HepG2 (cell line): ENCODE measurements around the gene LSMEM2. TPM values are rescaled to one million over a fixed set of nuclear protein-coding genes. Genes with fewer than 3 reads are reported as not detected.

Experiments used
- CEBPZ ChIP-seq: IDR thresholded peaks from 2 replicates; pipeline ENCODE4 v1.6.1; 2012; ENCODE audit warnings: low read length, improper control_type of control experiment
- DMAP1 ChIP-seq: IDR thresholded peaks from 2 replicates; pipeline ENCODE4 v1.6.1; 2016
- FOXK1 ChIP-seq: sonication (generic); formaldehyde crosslinking; IDR thresholded peaks from 2 replicates; pipeline ENCODE4 v1.4.0; 2020; ENCODE audit warnings: low read depth, missing genetic modification reagents, borderline replicate concordance
- HMGXB3 ChIP-seq: sonication (generic); formaldehyde crosslinking; IDR thresholded peaks from 2 replicates; pipeline ENCODE4 v1.4.0; 2020; ENCODE audit warnings: missing genetic modification reagents, borderline replicate concordance
- KLF9 ChIP-seq: IDR thresholded peaks from 2 replicates; pipeline ENCODE4 v1.6.1; 2016; ENCODE audit warnings: low read depth
- MTA1 ChIP-seq: sonication (generic); formaldehyde crosslinking; IDR thresholded peaks from 2 replicates; pipeline ENCODE4 v1.4.0; 2020; ENCODE audit warnings: missing genetic modification reagents, mild to moderate bottlenecking, borderline replicate concordance
- NFE2L2 ChIP-seq: fragments of 150-350 bp; IDR thresholded peaks from 2 replicates; pipeline ENCODE4 v1.6.1; 2014; ENCODE audit warnings: low read length
- PHB2 ChIP-seq: fragments of 450-650 bp; IDR thresholded peaks from 2 replicates; pipeline ENCODE4 v1.6.1; 2018; ENCODE audit not compliant: partially characterized antibody
- PITX1 ChIP-seq: sonication (generic); formaldehyde crosslinking; IDR thresholded peaks from 2 replicates; pipeline ENCODE4 v1.5.1; 2020; ENCODE audit warnings: mild to moderate bottlenecking, missing genetic modification reagents
- SKIL ChIP-seq: sonication (generic); formaldehyde crosslinking; IDR thresholded peaks from 2 replicates; pipeline ENCODE4 v1.8.0; 2022; ENCODE audit warnings: missing genetic modification reagents, mild to moderate bottlenecking, moderate library complexity, borderline replicate concordance
- SYNCRIP ChIP-seq: fragments of 200-400 bp; formaldehyde crosslinking; IDR thresholded peaks from 2 replicates; pipeline ENCODE4 v1.6.1; 2018; ENCODE audit warnings: mild to moderate bottlenecking, low read depth, low read length; ENCODE audit not compliant: insufficient read depth
- TBP ChIP-seq: sonication (generic); formaldehyde crosslinking; IDR thresholded peaks from 2 replicates; pipeline ENCODE4 v1.5.0; 2020; ENCODE audit warnings: missing genetic modification reagents
- TOE1 ChIP-seq: sonication (generic); formaldehyde crosslinking; IDR thresholded peaks from 2 replicates; pipeline ENCODE4 v1.4.0; 2020; ENCODE audit warnings: mild to moderate bottlenecking, missing genetic modification reagents
- U2AF2 ChIP-seq: fragments of 200-400 bp; formaldehyde crosslinking; IDR thresholded peaks from 2 replicates; pipeline ENCODE4 v1.6.1; 2017; ENCODE audit warnings: low read depth, mild to moderate bottlenecking, low read length
- XRCC5 ChIP-seq: fragments of 200-400 bp; formaldehyde crosslinking; optimal IDR thresholded peaks from 2 replicates; pipeline ENCODE3; 2017; ENCODE audit warnings: mild to moderate bottlenecking, low read length
- ZNF354B ChIP-seq: sonication (generic); formaldehyde crosslinking; IDR thresholded peaks from 2 replicates; pipeline ENCODE4 v1.8.0; 2022; ENCODE audit warnings: mild to moderate bottlenecking, missing genetic modification reagents
- ZNF468 ChIP-seq: sonication (generic); formaldehyde crosslinking; IDR thresholded peaks from 2 replicates; pipeline ENCODE4 v1.8.0; 2022; ENCODE audit warnings: mild to moderate bottlenecking, moderate library complexity, missing genetic modification reagents
- polyA plus RNA-seq, 8 experiments: library from polyadenylated mRNA; depleted of rRNA in 3 of 8; stranded (reverse) in 7 of 8; unstranded in 1 of 8; fragments of >200 nt; fragmentation: Illumina TruSeq in 4 of 8; extraction: Trizol in 4 of 8; gene quantifications; 2 replicates each; pipeline versions ENCODE4 v1.2.1 to v1.2.3, GENCODE V29; 2011 to 2016; ENCODE audit warnings: low read depth in 4 of 8, missing spikeins in 1 of 8, mixed read lengths in 1 of 8; ENCODE audit not compliant: insufficient read depth in 1 of 8
- total RNA-seq, 5 experiments: library from RNA; depleted of rRNA; stranded (reverse); fragments of >200 nt; fragmentation: Illumina TruSeq; extraction: Trizol; gene quantifications; 2 replicates each; pipeline ENCODE4 v1.2.3, GENCODE V29; 2016; ENCODE audit warnings: low read depth in 1 of 5
- TF ChIP-seq, protein P1 (sequence below): sonication (generic); formaldehyde crosslinking; IDR thresholded peaks from 2 replicates; pipeline ENCODE4 v1.5.1; 2020; ENCODE audit warnings: missing genetic modification reagents, mild to moderate bottlenecking, borderline replicate concordance
- TF ChIP-seq, protein P2 (sequence below): sonication (generic); formaldehyde crosslinking; IDR thresholded peaks from 2 replicates; pipeline ENCODE4 v1.5.0; 2020; ENCODE audit warnings: missing genetic modification reagents, mild to moderate bottlenecking, borderline replicate concordance

Gene LSMEM2
- total and polyA plus RNA-seq, 2 of the 13 experiments (the other 11 are each of a cell fraction or from before 2014, with no cell fraction given), result 0.07 to 0.41 TPM

DNA sequence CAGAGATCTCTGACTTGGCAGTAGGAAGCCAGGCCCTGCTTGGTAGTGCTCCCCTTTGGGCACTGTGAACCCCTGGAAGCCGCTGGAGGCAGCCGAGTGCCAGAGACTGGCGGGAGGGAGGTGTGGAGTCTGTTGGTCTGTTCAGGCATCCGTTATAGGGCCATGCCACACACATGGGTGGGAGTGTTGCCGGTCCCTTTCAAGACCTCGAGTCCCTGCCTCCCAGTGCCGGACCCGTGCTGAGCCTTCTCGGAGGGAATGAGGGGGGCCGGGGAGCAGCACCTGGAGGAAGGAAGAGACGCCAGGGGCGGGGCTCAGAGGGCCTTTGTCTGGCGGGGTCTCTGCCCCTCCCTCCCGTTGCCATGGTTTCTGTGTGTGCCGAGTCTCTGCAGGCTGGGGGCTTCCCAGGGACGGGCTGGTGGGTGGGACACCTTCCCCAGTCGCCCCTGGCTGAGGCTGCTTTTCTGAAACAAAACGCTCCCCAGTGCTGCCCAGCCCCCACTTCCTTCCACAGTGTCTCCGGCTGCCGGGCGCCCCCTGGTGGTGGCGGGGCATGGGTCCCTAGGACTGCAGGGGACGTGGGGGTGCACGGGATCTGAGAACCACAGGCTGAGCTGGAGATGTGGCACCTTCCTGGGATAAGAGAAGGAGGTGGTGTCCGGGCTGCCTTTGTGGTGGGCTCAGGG lies 32.9 kb upstream of the LSMEM2 start (continued):
- no peak for TF ChIP-seq CEBPZ
- peak; percentile 72; the same call in 1 of the 2 replicates for TF ChIP-seq MTA1
- TF ChIP-seq DMAP1, result 0 out of 2 replicates have a peak, but pooled peaks have one; percentile 53
- TF ChIP-seq PHB2, result no peak
- TF ChIP-seq ZNF468, result no peak
- no peak for TF ChIP-seq TOE1
- no peak for TF ChIP-seq TBP (CRISPR knock-in tag)
- peak; percentile 31; the same call in 1 of the 2 replicates for TF ChIP-seq FOXK1 (CRISPR knock-in tag)
- no peak for TF ChIP-seq SKIL (CRISPR knock-in tag)
- TF ChIP-seq, protein P1, sequence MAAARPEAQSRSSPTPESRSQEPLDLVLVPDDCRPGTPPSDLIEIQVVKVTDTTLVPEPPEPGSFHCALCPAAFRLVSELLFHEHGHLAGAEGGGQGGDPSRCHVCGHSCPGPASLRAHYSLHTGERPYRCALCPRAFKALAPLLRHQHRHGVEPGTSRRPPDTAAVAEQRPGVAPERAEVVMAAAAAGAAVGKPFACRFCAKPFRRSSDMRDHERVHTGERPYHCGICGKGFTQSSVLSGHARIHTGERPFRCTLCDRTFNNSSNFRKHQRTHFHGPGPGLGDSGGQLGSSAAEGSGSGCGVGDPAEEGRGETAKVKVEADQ (CRISPR knock-in tag), result no peak
- no peak for TF ChIP-seq HMGXB3 (CRISPR knock-in tag)
- no peak for TF ChIP-seq KLF9
- TF ChIP-seq U2AF2, result no peak
- TF ChIP-seq NFE2L2, result no peak
- peak; percentile 59; the same call in 1 of the 2 replicates for TF ChIP-seq PITX1 (CRISPR knock-in tag)
- TF ChIP-seq ZNF354B (CRISPR knock-in tag), result no peak
- TF ChIP-seq SYNCRIP, result no peak
- TF ChIP-seq XRCC5, result peak; percentile 98
- TF ChIP-seq, protein P2, sequence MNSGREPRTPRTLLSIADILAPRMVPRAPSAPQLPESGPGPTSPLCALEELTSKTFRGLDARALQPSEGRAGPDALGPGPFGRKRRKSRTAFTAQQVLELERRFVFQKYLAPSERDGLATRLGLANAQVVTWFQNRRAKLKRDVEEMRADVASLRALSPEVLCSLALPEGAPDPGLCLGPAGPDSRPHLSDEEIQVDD (CRISPR knock-in tag), result no peak
